GM18907 (cell line): Measurements from ENCODE around the gene KCNG4.

ENCODE experiments used
- ATAC-seq: cut with Tn5 transposase; IDR thresholded peaks from one replicate; pipeline ENCODE4 v1.9.1; 2021; ENCODE audit warnings: mild to moderate bottlenecking, moderate library complexity; ENCODE audit not compliant: unreplicated experiment

KCNG4 gene, protein sequence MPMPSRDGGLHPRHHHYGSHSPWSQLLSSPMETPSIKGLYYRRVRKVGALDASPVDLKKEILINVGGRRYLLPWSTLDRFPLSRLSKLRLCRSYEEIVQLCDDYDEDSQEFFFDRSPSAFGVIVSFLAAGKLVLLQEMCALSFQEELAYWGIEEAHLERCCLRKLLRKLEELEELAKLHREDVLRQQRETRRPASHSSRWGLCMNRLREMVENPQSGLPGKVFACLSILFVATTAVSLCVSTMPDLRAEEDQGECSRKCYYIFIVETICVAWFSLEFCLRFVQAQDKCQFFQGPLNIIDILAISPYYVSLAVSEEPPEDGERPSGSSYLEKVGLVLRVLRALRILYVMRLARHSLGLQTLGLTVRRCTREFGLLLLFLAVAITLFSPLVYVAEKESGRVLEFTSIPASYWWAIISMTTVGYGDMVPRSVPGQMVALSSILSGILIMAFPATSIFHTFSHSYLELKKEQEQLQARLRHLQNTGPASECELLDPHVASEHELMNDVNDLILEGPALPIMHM

GRCh38 chr16:84239909-84240308 is at the start of gene KCNG4:
Gene KCNG4, minus strand, starts transcription at chr16:84240012. Its CDS starts 2,527 bp downstream, at chr16:84237485.
- ATAC-seq, result no peak

DNA sequence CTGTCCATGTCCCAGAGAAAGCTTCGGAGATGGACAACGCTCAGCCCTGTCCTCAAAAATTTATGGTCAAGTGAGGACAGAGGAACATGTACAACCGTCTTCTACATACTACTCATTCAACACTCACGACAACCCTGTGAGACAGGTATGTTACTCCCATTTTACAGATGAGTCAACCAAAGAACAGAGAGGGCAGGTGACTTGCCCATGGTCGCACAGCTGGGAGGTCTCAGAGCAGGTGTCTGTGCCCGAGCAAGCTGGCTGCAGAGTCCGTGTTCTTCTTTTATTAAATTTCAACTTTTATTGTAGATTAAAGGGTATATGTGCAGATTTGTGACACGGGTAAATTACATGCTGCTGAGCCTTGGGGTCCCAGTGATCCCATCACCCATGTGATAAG is 49.1 kb upstream of the KCNG4 start:
- no peak for ATAC-seq

- no peak for ATAC-seq
Measured at GRCh38 chr16:84286578-84287240, 46.9 kb upstream of the KCNG4 start.

DNA sequence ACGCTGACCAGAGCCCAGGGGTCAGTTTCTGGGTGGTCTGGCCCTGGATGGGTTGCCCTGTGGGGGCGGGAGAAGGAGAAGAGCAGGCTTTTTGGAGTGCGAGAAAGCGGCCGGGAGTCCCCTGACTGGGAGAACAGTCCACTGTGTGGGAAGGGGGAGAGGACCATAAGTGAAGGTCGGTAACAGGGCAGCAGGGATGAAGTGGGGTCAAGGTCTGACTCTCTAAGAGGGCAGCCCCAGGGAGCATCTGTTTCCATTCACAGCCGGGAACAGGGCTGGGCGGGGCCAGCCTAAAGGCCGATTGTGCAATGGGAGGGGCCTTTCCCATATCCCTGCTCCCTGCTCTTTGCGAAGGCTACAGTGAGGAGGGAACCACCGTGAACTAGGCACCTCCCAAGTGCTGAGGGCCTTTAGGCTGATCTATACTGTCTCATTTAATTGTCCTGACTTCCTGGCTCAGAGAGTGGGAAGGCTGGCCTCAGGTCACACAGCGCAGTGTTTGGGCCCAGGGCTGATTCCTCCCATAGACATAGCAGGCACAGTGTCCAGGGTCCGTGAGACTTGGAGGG is 44.4 kb upstream of the KCNG4 start:
- no peak for ATAC-seq

DNA sequence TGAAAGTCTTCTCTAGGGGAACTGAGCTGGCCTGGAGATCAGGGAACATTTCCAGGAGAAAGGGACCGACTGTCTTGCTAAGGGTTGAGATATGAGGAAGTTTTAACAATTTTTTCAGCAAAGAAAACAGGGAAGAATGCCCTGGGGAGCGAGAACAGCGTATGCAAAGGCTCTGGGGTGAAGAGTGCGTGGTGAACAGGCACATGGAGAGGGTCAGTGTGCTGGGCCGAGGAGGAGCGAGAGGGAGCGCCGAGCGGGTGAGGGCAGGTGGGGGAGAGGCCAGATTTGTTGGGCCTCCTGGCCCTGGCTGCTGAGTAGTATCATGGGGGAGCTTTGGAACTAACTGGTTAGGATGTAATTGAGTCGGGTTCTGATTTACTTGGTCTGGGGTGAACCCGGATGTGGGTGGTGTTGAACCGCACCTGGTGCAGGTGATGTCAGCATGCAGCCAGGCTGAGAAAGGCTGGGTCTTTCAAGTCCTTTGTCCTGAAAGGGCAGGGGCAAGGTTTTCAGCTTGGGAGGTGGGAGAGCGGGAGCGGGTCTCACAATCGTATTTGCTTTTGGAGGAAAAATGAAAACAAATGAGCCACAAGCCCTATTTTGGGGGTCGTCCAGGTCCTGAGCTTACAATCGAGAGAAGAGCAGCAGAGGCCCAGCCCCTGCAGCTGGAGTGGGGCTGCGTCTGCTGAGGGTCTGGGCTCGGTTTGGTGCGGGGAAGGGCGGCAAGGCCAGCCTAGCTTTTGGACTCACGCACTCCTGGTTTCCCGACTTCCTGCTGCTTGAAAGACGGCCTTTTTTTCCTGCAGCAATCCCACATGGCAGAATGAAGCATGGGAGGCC is 43.7 kb upstream of the KCNG4 start:
- no peak for ATAC-seq

DNA sequence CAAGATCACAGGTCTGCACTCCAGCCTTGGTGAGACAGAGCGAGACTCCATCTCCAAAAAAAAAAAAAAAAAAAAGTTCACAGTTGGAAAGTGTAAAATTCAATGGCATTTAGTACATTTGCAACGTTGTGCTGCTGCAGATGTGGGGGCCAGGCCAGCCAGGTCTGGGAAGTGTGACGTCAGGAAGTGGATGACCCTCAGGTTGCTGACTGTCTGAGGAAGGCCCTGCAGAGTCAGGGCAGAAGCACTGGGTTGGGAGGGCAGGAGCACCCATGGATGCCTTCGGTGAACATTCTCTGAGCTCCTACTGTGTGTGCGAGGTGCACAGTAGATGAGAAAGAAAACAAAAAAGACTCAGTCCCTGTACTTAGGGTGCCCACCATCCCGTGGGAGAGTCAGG is 42.7 kb upstream of the KCNG4 start:
- ATAC-seq, result no peak

- no peak for ATAC-seq
Measured at GRCh38 chr16:84281074-84281473, 41.3 kb upstream of the KCNG4 start.

GRCh38 chr16:84279881-84280280 is 40.1 kb upstream of the KCNG4 start:
- no peak for ATAC-seq

DNA sequence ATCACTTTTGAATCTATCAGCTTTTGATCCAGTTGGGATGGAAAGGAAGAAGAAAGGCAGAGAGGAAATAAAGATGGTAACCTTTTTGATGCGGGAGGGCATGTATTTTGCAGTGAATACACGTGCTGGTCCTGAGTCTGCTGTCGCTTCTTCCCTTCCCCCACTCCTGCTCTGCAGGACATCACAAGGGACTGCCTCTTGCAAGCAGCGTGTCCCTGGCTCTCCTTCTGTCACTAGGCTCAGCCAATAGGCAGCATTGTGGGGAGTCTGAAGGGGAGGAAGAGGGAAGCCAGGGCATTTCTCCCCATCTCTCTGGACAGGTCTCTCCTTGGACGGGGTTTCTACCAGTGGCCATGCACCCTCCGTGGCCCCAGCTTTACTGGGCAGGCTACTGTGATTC is 39.2 kb upstream of the KCNG4 start:
- no peak for ATAC-seq

- ATAC-seq, result no peak
Measured at GRCh38 chr16:84278333-84278732, 38.5 kb upstream of the KCNG4 start.

- ATAC-seq, result no peak
Measured at GRCh38 chr16:84277244-84277823, 37.5 kb upstream of the KCNG4 start.

DNA sequence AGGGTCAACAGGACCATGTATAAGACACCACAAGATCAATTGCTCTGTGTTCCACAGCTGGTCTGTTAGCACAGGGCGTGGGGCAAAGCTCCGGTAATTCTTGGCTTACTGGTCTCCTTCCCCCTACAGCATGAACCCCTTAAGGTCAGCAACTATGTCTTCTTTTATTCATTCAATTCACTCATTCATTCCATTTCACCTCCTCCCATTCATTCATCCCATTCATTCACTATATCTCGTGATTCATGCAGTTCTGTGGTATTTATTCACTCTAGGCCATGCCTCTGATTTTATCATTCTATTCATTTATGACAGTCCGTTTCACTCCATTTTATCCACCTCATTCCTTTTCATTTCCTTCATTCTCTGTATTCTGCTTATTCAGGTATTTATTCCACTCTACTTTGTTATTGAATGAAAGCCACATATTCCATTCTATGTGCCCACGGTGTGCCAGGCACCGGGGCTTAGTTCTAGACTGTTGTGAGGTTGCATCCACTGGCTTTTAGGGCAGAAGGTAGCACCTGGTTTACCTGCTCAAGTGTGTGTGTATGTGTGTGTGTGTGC is 35.9 kb upstream of the KCNG4 start:
- no peak for ATAC-seq

DNA sequence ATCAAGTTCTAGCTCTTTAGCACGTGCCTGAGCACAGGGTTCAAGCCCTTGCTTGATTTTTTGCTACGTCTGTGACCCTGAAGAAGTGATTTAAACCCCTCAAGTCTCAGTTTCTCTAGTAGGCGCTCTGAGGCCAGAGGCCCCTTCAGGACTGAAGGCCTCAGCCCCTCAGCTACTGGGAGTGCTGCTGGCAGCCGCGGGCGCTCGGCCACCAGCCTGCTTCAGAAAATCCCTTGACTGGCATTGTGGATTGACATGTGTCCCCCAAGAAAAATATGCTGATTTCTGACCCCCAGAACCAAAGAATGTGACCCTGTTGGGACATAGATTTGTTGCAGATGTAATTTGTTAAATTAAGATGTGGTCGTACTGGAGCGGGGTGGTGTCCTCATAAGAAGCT is 34.7 kb upstream of the KCNG4 start:
- no peak for ATAC-seq

GRCh38 chr16:84272740-84273320 is 33.0 kb upstream of the KCNG4 start:
- ATAC-seq, result no peak

- ATAC-seq, result no peak
Measured at GRCh38 chr16:84271866-84272265, 32.1 kb upstream of the KCNG4 start.

DNA sequence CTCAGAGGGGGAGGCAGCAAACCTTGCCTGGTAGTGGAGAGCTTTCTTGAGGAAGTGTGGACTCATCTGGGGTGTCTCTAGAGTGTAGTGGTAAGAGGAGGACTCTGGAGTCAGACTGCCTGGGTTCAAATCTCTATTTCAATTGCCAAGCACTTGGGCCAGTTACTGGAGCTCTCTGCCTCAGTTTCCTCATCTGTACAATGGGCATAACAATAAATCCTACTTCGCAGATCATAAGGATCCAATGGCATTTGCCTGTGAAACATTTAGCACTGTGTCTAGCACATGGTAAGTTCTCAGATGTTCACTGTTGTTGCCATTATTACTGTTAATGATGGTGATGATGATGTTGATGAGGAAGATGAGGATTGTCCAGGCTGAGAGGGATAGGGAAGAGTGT is 31.2 kb upstream of the KCNG4 start:
- no peak for ATAC-seq

DNA sequence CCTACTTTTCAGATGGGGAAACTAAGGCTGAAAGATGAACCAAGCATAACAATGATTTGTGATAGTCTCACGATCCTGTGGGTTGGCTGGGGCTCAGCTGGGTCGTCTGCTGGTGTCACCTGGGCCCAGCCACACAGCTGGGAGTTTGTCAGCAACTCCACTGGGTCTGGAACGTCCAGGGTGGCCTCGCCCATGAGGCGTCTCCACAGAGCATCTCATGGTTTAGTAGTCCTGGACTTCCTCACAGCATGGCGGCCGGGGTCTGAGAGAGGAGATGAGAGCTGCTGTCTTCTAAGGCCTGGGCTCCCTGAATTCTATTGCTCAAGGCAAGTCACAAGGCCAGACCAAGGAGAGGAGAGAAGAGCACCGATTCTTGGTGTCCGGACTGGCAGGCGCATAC is 30.7 kb upstream of the KCNG4 start:
- ATAC-seq, result no peak

DNA sequence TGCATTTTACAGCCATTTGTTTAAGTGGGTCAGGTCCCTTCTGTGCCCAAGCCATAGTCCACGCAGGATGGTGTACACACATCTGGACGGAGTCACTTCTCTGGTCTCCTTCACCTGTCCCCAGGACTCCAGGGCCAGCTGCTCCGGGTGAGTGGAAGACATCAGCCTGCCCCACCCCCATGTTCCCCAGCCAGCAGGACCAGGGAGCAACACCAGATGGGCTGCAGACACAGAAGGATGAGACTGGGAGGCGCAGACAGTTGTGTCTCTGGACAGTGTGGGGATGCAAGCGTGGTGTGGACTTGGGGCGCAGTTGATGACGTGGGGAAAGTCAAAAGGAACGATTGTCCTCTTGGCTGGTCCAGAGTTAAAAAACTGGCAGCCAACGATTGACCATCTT is 30.3 kb upstream of the KCNG4 start:
- ATAC-seq, result no peak

GRCh38 chr16:84268291-84269040 is 28.7 kb upstream of the KCNG4 start:
- no peak for ATAC-seq
